ENCODE data around the gene EPS8L2.

DNA sequence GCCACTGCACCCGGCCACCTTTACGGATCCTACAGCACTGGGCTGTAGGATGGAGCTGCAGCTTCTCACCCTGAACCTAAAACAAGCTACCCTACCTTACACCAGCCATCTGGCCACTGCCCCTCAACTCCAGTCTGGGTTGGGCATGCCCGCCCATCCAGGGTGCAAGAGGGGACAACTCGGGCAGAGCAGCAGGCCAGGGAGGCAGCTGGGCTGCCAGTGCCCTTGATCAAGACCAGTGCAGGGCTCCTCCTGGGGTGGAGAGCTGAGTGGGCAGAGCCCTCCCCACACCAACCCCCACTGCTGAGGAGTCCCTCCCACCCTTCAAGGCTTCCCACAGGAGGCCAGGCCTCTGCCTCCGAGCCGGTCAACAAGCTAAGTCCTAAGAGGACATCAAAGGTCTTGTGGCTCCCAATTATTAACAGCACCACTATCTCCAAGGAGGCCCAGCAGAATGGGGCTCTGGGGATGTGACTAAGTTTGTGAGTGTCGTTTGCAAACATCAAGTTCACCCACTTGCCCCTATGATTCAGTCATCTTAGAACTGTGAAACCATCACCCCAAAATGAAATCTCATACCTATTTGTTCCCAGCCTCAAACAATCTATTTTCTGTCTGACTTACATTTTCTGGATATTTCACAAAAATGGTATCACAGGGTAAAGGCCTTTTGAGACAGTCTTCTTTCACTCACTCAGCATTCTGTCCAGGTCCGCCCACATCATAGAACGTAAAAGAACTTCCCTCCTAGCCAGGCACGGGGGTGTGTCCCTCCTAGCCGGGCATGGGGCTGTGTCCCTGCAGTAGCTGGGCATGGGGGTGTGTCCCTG, 60.3 kb downstream of the EPS8L2 start:
- TF ChIP-seq, protein P1, sequence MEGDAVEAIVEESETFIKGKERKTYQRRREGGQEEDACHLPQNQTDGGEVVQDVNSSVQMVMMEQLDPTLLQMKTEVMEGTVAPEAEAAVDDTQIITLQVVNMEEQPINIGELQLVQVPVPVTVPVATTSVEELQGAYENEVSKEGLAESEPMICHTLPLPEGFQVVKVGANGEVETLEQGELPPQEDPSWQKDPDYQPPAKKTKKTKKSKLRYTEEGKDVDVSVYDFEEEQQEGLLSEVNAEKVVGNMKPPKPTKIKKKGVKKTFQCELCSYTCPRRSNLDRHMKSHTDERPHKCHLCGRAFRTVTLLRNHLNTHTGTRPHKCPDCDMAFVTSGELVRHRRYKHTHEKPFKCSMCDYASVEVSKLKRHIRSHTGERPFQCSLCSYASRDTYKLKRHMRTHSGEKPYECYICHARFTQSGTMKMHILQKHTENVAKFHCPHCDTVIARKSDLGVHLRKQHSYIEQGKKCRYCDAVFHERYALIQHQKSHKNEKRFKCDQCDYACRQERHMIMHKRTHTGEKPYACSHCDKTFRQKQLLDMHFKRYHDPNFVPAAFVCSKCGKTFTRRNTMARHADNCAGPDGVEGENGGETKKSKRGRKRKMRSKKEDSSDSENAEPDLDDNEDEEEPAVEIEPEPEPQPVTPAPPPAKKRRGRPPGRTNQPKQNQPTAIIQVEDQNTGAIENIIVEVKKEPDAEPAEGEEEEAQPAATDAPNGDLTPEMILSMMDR (IDR thresholded peaks at IDR 0.05) = no peak
- TF ChIP-seq POLR2A (IDR thresholded peaks at IDR 0.05; ENCODE audit: low read depth) (no peak), EP300 (IDR thresholded peaks at IDR 0.05) (no peak)
